GM12872 (cell line): Measurements from ENCODE around the gene TRPM3.

Experiments
- TF ChIP-seq, protein P1 (sequence below): IDR thresholded peaks from 3 replicates; pipeline ENCODE4 v1.5.1; 2011; ENCODE audit warnings: low read depth, mild to moderate bottlenecking, low read length, moderate library complexity; ENCODE audit not compliant: insufficient read depth

The TRPM3 gene

DNA sequence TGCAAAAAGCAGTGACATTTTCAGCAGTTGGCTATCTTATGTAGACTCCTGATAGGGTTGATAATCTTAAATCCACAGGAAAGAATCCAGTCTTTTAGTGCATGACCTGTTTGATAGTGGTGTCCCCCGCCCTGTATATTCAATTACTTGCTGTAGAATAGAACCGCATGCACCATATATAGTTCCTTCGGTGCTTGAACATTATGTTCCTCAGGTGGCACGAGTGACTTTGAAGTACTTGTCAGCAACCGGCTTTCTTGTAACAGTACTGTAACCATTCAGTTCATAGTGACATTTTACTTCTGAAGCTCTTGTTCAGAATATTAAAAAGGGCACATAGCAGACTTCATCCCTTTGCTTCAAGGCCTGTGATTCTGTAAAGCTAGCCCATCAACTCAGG is 543.8 kb downstream of the TRPM3 start:
- TF ChIP-seq, protein P1, sequence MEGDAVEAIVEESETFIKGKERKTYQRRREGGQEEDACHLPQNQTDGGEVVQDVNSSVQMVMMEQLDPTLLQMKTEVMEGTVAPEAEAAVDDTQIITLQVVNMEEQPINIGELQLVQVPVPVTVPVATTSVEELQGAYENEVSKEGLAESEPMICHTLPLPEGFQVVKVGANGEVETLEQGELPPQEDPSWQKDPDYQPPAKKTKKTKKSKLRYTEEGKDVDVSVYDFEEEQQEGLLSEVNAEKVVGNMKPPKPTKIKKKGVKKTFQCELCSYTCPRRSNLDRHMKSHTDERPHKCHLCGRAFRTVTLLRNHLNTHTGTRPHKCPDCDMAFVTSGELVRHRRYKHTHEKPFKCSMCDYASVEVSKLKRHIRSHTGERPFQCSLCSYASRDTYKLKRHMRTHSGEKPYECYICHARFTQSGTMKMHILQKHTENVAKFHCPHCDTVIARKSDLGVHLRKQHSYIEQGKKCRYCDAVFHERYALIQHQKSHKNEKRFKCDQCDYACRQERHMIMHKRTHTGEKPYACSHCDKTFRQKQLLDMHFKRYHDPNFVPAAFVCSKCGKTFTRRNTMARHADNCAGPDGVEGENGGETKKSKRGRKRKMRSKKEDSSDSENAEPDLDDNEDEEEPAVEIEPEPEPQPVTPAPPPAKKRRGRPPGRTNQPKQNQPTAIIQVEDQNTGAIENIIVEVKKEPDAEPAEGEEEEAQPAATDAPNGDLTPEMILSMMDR, result no peak

DNA sequence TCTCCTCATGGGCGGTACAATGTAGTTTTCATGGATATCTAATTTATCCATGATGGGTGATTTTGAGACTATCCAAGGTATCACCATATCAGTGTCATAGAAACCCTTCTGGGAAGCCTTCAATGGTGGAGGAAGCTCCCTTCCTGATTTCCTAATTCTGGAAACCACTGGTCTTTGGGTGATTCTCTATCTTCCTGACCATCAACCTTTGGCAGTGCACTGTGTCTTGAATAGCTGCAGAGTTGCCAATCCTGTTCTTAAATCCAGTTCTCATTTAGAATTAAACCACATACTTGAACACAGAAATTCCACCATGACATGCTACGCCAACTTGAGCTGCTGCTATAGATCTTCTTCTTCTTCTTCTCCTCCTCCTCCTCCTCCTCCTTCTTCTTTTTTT is 545.3 kb downstream of the TRPM3 start:
- TF ChIP-seq, protein P1, result no peak

- TF ChIP-seq, protein P1, result no peak
These were observed 547.1 kb downstream of the TRPM3 start for GRCh38 chr9:70574151-70574837.

DNA sequence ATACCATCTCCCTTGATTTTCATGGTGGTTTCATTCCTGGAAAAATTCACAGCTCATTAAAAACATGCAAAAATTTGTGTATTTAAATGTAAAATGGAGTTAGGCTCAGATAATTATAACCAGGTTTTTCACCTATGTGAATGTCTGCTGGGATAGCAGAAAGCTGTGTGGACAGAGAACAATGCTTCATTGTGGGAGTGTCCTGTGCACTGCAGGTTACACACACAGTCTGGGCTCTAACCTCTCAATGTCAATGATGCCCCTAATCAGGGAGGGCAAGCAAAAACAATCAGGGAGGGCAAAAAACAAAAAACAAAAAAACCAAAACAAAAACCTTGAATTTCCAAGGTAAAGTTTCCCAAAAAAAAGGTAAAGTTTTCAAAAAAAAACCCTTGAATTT is 548.1 kb downstream of the TRPM3 start:
- TF ChIP-seq, protein P1, result no peak

DNA sequence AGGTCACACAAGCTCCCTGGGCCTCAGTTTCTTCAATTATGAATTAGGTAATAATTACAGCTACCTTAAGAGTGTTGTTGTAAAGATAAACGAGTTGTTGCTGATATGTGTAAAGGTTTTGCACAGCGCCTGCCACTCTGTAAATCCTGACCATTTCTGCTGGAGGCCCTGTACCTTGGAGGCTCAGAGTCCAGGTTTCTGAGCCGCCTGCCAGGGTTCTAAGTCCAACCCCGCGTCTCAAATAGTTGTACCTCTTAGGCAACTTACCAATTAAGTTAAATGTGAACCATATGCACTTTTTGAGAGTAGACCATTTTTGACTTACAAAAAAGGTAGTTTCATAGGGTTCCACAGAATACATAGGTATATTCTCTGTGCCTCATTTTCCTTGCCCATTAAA is 550.2 kb downstream of the TRPM3 start:
- TF ChIP-seq, protein P1, result no peak

DNA sequence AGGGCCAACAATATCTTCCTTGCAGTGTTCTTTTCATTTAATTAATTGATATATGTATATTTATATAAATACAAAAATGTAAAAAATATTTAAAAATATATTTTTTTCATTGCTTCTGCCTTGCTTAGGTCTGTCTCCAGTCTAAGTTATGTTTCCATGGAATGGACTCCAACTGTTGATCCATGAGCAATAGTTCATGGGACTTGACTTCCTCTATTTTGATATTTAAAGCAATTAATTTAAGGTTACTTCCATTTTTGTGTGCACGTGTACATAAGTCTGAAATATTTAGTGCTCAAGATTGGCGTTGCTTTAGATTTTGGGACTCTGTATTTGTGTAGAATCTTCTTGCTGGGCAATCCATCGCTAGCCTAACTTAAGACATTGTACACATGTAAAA is 551.6 kb downstream of the TRPM3 start:
- TF ChIP-seq, protein P1, result no peak

- TF ChIP-seq, protein P1, result no peak
These were observed 552.2 kb downstream of the TRPM3 start for GRCh38 chr9:70569070-70569772.
